SJCRH30 (cell line): ENCODE results near the gene THOC2. TPM values are rescaled to one million over a fixed set of nuclear protein-coding genes. Genes with fewer than 3 reads are reported as not detected.
A peak's percentile ranks its signal among the peaks of the same experiment; 100 is the strongest.
"Not testable (repeated sequence)": the region's sequence is repeated elsewhere in the genome, so short reads cannot be mapped to it uniquely, and the experiment has no call there.

Experiments
- DNase-seq, 2 experiments: peaks; one replicate each; pipeline ENCODE4 v3.0.0-alpha.2; 2015 to 2020
- H3K27ac ChIP-seq: fragments of 250-450 bp; sonication (Bioruptor Pico); 2 replicates; pipeline ENCODE4 v1.5.1; 2020; ENCODE audit warnings: mild to moderate bottlenecking, moderate library complexity
- H3K27me3 ChIP-seq: fragments of 250-450 bp; sonication (Bioruptor Pico); 2 replicates; pipeline ENCODE4 v1.5.1; 2020; ENCODE audit warnings: mild to moderate bottlenecking, moderate library complexity
- H3K36me3 ChIP-seq: fragments of 250-450 bp; sonication (Bioruptor Pico); 2 replicates; pipeline ENCODE4 v1.5.1; 2020; ENCODE audit warnings: mild to moderate bottlenecking, moderate library complexity
- H3K4me1 ChIP-seq: fragments of 250-450 bp; sonication (Bioruptor Pico); 2 replicates; pipeline ENCODE4 v1.5.1; 2020; ENCODE audit warnings: mild to moderate bottlenecking, moderate library complexity
- H3K4me3 ChIP-seq: fragments of 250-450 bp; sonication (Bioruptor Pico); 2 replicates; pipeline ENCODE4 v1.5.1; 2020; ENCODE audit warnings: mild to moderate bottlenecking, moderate library complexity
- H3K9me3 ChIP-seq: fragments of 250-450 bp; sonication (Bioruptor Pico); replicated peaks from 2 replicates; pipeline ENCODE4 v1.5.1; 2020; ENCODE audit warnings: mild to moderate bottlenecking, moderate library complexity
- total RNA-seq: library from RNA; depleted of rRNA; stranded (reverse); fragments of >200 nt; shearing (Covaris generic); gene quantifications from 2 replicates; pipeline ENCODE4 v1.2.3, GENCODE V29; 2014

Gene THOC2
- total RNA-seq, 1 experiment from 2014 or later = 195 TPM

GRCh38 chrX:123713434-123713833 lies 19.4 kb downstream of the THOC2 start:
- no peak overlapping the region for H3K27ac ChIP-seq
- H3K9me3 ChIP-seq = peaks cover 5% of the 10 kb centered on the region; the same call in 1 of the 2 replicates
- no peaks in the 10 kb centered on the region; the same call in 1 of the 2 replicates for H3K4me1 ChIP-seq
- no peaks in the 10 kb centered on the region for H3K27me3 ChIP-seq
- peaks cover 35% of the 10 kb centered on the region for H3K36me3 ChIP-seq
- H3K4me3 ChIP-seq = no peak overlapping the region
- DNase-seq = no peak

GRCh38 chrX:123711201-123711600 lies 21.7 kb downstream of the THOC2 start:
- H3K27ac ChIP-seq, H3K9me3 ChIP-seq, DNase-seq, H3K4me1 ChIP-seq, H3K27me3 ChIP-seq, H3K4me3 ChIP-seq: not testable (repeated sequence)
- peaks cover 38% of the 10 kb centered on the region for H3K36me3 ChIP-seq

DNA sequence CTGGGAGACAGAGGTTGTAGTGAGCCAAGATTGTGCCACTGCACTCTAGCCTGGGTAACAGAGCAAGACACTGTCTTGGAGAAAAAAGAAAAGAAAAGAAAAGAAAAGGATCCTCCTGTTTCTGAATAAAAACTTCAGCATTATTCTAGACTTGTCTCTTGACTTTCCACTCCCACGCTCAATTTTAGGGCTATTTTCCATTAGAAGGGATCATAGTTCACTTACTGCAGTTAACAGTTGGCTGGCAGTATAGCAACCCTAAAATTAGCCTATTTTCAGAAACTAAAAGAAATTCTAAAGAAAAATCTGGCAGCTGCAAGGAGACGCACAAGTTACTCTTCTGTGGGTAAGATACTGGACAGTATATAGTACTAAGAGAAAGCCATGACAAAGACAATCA lies 28.1 kb downstream of the THOC2 start:
- Histone ChIP-seq H3K9me3 (no peaks in the 10 kb centered on the region), H3K27ac (no peak overlapping the region), H3K4me3 (no peak overlapping the region), H3K4me1 (no peaks in the 10 kb centered on the region), H3K27me3 (no peaks in the 10 kb centered on the region), H3K36me3 (peaks cover 61% of the 10 kb centered on the region)
- DNase-seq = no peak

- H3K4me3 ChIP-seq = no peak overlapping the region
- H3K9me3 ChIP-seq = no peaks in the 10 kb centered on the region
- H3K27ac ChIP-seq = no peak overlapping the region
- no peaks in the 10 kb centered on the region for H3K4me1 ChIP-seq
- DNase-seq = peak in 1 of 2 experiments; percentile 5
- H3K36me3 ChIP-seq = peaks cover 43% of the 10 kb centered on the region
- H3K27me3 ChIP-seq = no peaks in the 10 kb centered on the region
These were observed 33.8 kb downstream of the THOC2 start for GRCh38 chrX:123698979-123699520.

- Histone ChIP-seq H3K27me3 (no peaks in the 10 kb centered on the region), H3K27ac (no peak overlapping the region), H3K9me3 (no peaks in the 10 kb centered on the region), H3K4me1 (no peaks in the 10 kb centered on the region), H3K36me3 (peaks cover 46% of the 10 kb centered on the region), H3K4me3 (no peak overlapping the region)
- no peak for DNase-seq
These were observed 36.5 kb downstream of the THOC2 start for GRCh38 chrX:123696334-123696733.

DNA sequence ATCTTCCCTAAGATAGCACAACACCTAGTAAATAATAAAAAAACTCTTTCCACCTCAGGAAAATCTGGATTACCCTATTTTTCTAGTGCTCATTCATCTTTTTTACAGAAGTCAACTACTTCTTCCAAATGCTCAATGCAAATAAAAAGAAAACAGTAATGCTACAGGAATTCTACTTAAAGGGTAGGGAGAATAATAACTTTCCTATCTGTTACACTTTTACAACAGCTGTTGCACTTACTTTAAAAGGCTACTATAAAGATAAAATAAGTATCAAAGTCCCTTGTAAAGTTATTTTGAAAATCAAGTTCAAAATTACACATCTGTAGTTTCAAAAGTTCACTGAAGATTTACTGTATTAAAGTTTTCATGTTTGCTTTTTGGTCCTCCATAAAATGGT lies 37.6 kb downstream of the THOC2 start:
- Histone ChIP-seq H3K4me1 (no peaks in the 10 kb centered on the region), H3K9me3 (no peaks in the 10 kb centered on the region)
- DNase-seq = no peak

DNA sequence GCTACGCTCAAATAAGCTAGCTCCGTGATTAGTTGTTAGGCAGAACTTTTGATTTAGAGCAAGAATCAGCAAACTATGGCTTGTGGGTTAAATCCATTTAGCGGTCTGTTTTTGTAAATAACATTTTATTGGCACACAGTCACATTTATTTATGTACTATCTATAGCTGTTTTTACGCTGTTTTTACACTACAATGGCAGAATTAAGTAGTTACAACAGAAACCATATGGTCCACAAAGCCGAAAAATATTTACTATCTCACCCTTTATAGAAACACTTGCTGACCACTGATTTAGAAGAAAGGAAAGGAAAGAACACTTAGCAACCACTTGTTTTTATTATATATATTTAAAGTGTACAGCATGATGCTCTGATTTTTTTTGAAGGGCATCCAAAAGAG lies 41.1 kb downstream of the THOC2 start:
- no peak overlapping the region for H3K4me3 ChIP-seq
- H3K27me3 ChIP-seq = no peaks in the 10 kb centered on the region
- no peak for DNase-seq
- peaks cover 40% of the 10 kb centered on the region for H3K36me3 ChIP-seq
- H3K27ac ChIP-seq = no peak overlapping the region
- H3K9me3 ChIP-seq = no peaks in the 10 kb centered on the region
- no peaks in the 10 kb centered on the region for H3K4me1 ChIP-seq

More for the DNA sequence above, 37.6 kb downstream of the THOC2 start:
- H3K27me3 ChIP-seq = no peaks in the 10 kb centered on the region
- H3K27ac ChIP-seq = no peak overlapping the region
- no peak overlapping the region for H3K4me3 ChIP-seq
- H3K36me3 ChIP-seq = peaks cover 37% of the 10 kb centered on the region

- Histone ChIP-seq H3K4me3 (no peak overlapping the region), H3K27me3 (no peaks in the 10 kb centered on the region), H3K36me3 (peaks cover 51% of the 10 kb centered on the region), H3K9me3 (no peaks in the 10 kb centered on the region), H3K27ac (no peak overlapping the region), H3K4me1 (no peaks in the 10 kb centered on the region)
- no peak for DNase-seq
These were observed 44.3 kb downstream of the THOC2 start for GRCh38 chrX:123688524-123688923.

DNA sequence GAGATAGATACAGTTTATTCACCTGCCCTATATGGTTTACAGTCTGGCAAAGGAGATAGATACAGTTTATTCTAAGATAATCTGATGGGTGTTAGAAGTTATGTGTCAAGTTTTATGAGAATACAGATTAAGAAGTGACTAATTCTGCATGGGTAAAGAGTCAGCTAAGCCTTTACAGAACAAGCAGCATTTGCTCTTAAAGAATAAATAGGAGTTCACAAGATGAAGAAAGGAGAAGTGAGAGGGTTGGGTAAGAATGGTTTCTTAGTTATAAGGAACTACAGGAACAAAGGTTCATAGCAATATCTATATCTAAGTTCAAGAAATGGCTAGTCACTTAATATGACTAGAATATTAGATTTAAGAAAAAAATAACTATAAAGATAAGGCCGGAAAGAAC lies 47.6 kb downstream of the THOC2 start:
- Histone ChIP-seq H3K36me3 (peaks cover 68% of the 10 kb centered on the region), H3K4me1 (no peaks in the 10 kb centered on the region), H3K9me3 (no peaks in the 10 kb centered on the region), H3K27me3 (no peaks in the 10 kb centered on the region), H3K4me3 (no peak overlapping the region), H3K27ac (no peak overlapping the region)
- no peak for DNase-seq

GRCh38 chrX:123682186-123682585 lies 50.7 kb downstream of the THOC2 start:
- no peak for DNase-seq
- H3K36me3 ChIP-seq = peaks cover 79% of the 10 kb centered on the region
- no peak overlapping the region for H3K27ac ChIP-seq
- no peaks in the 10 kb centered on the region for H3K4me1 ChIP-seq
- no peaks in the 10 kb centered on the region for H3K9me3 ChIP-seq
- no peaks in the 10 kb centered on the region for H3K27me3 ChIP-seq
- no peak overlapping the region for H3K4me3 ChIP-seq

- not testable (repeated sequence) for H3K27ac ChIP-seq, H3K9me3 ChIP-seq, DNase-seq, H3K27me3 ChIP-seq, H3K4me3 ChIP-seq, H3K4me1 ChIP-seq
- H3K36me3 ChIP-seq = peaks cover 79% of the 10 kb centered on the region
These were observed 53.0 kb downstream of the THOC2 start for GRCh38 chrX:123679733-123680460.

DNA sequence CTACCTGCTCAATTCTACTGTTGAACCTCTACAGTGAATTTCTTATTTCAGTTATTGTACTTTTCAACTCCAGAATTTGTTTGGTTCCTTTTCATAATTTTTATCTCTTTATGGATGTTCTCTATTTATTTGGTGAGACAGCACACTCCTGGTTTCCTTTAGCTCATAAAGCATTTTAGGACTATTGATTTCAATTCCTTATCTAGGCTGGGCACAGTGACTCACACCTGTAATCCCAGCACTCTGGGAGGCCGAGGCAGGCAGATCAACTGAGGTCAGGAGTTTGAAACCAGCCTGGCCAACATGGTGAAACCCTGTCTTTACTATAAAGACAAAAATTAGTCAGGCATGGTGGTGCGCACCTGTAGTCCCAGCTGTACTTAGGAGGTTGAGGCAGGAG lies 57.7 kb downstream of the THOC2 start:
- H3K4me3 ChIP-seq = no peak overlapping the region
- H3K27ac ChIP-seq = no peak overlapping the region
- no peaks in the 10 kb centered on the region for H3K4me1 ChIP-seq
- H3K27me3 ChIP-seq = no peaks in the 10 kb centered on the region
- peaks cover 61% of the 10 kb centered on the region for H3K36me3 ChIP-seq
- no peak for DNase-seq
- no peaks in the 10 kb centered on the region for H3K9me3 ChIP-seq

- Histone ChIP-seq H3K9me3 (no peaks in the 10 kb centered on the region), H3K27ac (no peak overlapping the region), H3K4me3 (no peak overlapping the region), H3K27me3 (no peaks in the 10 kb centered on the region), H3K4me1 (no peaks in the 10 kb centered on the region), H3K36me3 (peaks cover 65% of the 10 kb centered on the region)
- DNase-seq = no peak
These were observed 59.0 kb downstream of the THOC2 start for GRCh38 chrX:123673813-123674212.

- Histone ChIP-seq H3K27ac (no peak overlapping the region), H3K27me3 (no peaks in the 10 kb centered on the region), H3K36me3 (peaks cover 80% of the 10 kb centered on the region), H3K4me3 (no peak overlapping the region), H3K4me1 (no peaks in the 10 kb centered on the region), H3K9me3 (peaks cover 9% of the 10 kb centered on the region)
- DNase-seq = no peak
These were observed 67.7 kb downstream of the THOC2 start for GRCh38 chrX:123665197-123665596.

- peaks cover 74% of the 10 kb centered on the region for H3K36me3 ChIP-seq
- not testable (repeated sequence) for H3K9me3 ChIP-seq, DNase-seq, H3K4me1 ChIP-seq, H3K27ac ChIP-seq, H3K4me3 ChIP-seq, H3K27me3 ChIP-seq
These were observed 68.2 kb downstream of the THOC2 start for GRCh38 chrX:123664467-123665167.
